Fibroblast of skin of back (primary cell): Measurements from ENCODE around the gene ZBTB17. TPM values are rescaled to one million over a fixed set of nuclear protein-coding genes. Genes with fewer than 3 reads are reported as not detected.
A peak's percentile ranks its signal among the peaks of the same experiment; 100 is the strongest.
"Not testable (repeated sequence)": the region's sequence is repeated elsewhere in the genome, so short reads cannot be mapped to it uniquely, and the experiment has no call there.

Experiments used
- DNase-seq: peaks from one replicate; pipeline ENCODE4 v3.0.0-alpha.2; 2013
- polyA plus RNA-seq, 2 experiments: library from polyadenylated mRNA; unstranded; fragments of 120-200 nt; gene quantifications; one replicate each; pipeline ENCODE4 v1.2.1, GENCODE V29; 2013; ENCODE audit not compliant: insufficient read length in 2 of 2

Gene ZBTB17
- polyA plus RNA-seq (2013, experiment 1 of 2; ENCODE audit: insufficient read length), result 27.8 TPM
- 21.7 TPM for polyA plus RNA-seq (2013, experiment 2 of 2; ENCODE audit: insufficient read length)

GRCh38 chr1:15975805-15976680 lies at the start of gene ZBTB17:
Gene ZBTB17, minus strand, starts transcription at chr1:15976101. Its CDS starts 27,606 bp downstream, at chr1:15948495.
- DNase-seq, result peak; percentile 90

- DNase-seq, result no peak
These were observed 47.3 kb upstream of the ZBTB17 start for GRCh38 chr1:16023050-16023653.

- DNase-seq, result no peak
These were observed 46.5 kb upstream of the ZBTB17 start for GRCh38 chr1:16022393-16022792.

- DNase-seq, result no peak
These were observed 45.8 kb upstream of the ZBTB17 start, which contains the start of gene CLCNKA for GRCh38 chr1:16021681-16022080. Gene CLCNKA, plus strand, starts transcription at chr1:16022036. Its CDS starts 584 bp downstream, at chr1:16022620.

GRCh38 chr1:16020878-16021277 lies 45.0 kb upstream of the ZBTB17 start:
- DNase-seq, result not testable (repeated sequence)

- DNase-seq, result no peak
These were observed 44.4 kb upstream of the ZBTB17 start for GRCh38 chr1:16020325-16020724.

- DNase-seq, result peak; percentile 78
These were observed 43.9 kb upstream of the ZBTB17 start for GRCh38 chr1:16019644-16020277.

GRCh38 chr1:16018749-16019643 lies 43.1 kb upstream of the ZBTB17 start:
- DNase-seq, result no peak

GRCh38 chr1:16018308-16018707 lies 42.4 kb upstream of the ZBTB17 start:
- no peak for DNase-seq

- peak; percentile 85 for DNase-seq
These were observed 41.8 kb upstream of the ZBTB17 start, which contains the start of gene HSPB7 for GRCh38 chr1:16017461-16018303. Gene HSPB7, minus strand, starts transcription at chr1:16018043. Its CDS starts 80 bp downstream, at chr1:16017963.

- no peak for DNase-seq
These were observed 41.2 kb upstream of the ZBTB17 start for GRCh38 chr1:16017076-16017460.

GRCh38 chr1:16015960-16016901 lies 40.3 kb upstream of the ZBTB17 start:
- no peak for DNase-seq

GRCh38 chr1:16015491-16015890 lies 39.6 kb upstream of the ZBTB17 start:
- no peak for DNase-seq

GRCh38 chr1:16014509-16015482 lies 38.9 kb upstream of the ZBTB17 start:
- no peak for DNase-seq

- DNase-seq, result no peak
These were observed 38.0 kb upstream of the ZBTB17 start for GRCh38 chr1:16013908-16014258.

- peak; percentile 79 for DNase-seq
These were observed 37.5 kb upstream of the ZBTB17 start for GRCh38 chr1:16013220-16013907.

GRCh38 chr1:16012590-16013219 lies 36.8 kb upstream of the ZBTB17 start:
- peak; percentile 80 for DNase-seq
